GM12872 (cell line): Measurements from ENCODE around the gene FILIP1.

ENCODE experiments used
- CTCF ChIP-seq: IDR thresholded peaks from 3 replicates; pipeline ENCODE4 v1.5.1; 2011; ENCODE audit warnings: low read depth, mild to moderate bottlenecking, low read length, moderate library complexity; ENCODE audit not compliant: insufficient read depth

Gene FILIP1

DNA sequence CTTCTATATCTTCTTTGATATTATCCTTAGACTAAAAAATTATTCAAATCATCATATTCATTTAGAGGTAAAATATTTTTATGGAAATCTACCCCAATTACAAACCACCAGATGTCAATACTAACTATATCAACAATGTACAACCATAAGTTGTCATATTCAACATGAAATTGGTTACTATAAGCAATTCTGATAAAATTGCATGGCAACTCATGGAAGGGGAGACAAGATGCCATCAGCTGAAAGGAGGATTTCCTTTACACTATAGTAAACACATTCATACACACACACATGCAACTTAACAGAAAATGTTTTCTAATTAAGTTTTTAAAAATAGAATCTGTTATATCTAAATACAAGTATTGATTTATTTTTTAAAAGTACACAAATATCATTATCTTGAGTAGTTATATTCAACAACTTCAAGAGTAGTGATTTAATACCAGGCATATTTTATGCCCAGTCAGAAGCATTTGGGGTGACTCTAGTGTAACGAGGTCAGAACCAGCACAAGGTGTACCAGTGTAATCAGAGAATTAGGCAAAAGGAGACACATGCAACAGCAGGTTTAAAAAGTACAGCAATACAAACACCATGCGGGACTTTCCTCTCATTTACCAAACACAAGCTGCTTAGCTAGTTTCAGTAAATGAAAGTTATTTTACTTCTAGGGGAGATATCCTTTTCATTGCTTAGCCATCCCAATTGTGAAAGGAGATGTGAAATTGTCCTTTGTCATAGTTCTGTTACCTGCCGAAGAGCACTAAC is 1.0 kb downstream of the FILIP1 start:
- no peak for TF ChIP-seq CTCF

GRCh38 chr6:75491291-75491690 is 2.3 kb downstream of the FILIP1 start:
- no peak for TF ChIP-seq CTCF

DNA sequence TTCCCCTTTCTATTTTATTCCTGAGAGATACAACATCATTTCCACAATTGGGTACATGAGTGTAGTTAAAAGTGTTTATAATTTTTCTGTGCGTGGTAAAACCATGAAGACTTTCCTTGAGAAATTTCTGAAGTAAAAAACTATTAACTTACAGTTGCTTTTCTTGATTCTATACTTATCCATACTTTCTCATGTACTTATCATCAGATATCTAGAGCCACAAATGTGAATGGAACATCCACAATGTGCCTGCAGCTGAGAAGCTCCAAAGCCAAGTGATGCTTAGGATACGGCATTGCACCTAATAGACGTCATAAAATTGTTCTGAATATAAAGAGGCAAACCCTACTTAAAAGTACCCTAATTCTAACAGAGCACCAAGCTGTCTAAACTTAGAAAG is 2.9 kb downstream of the FILIP1 start:
- TF ChIP-seq CTCF = no peak

- no peak for TF ChIP-seq CTCF
Observed at GRCh38 chr6:75489025-75489424, 4.6 kb downstream of the FILIP1 start.

GRCh38 chr6:75488033-75488432 is 5.6 kb downstream of the FILIP1 start:
- TF ChIP-seq CTCF = no peak

GRCh38 chr6:75486850-75487518 is 6.6 kb downstream of the FILIP1 start:
- no peak for TF ChIP-seq CTCF

DNA sequence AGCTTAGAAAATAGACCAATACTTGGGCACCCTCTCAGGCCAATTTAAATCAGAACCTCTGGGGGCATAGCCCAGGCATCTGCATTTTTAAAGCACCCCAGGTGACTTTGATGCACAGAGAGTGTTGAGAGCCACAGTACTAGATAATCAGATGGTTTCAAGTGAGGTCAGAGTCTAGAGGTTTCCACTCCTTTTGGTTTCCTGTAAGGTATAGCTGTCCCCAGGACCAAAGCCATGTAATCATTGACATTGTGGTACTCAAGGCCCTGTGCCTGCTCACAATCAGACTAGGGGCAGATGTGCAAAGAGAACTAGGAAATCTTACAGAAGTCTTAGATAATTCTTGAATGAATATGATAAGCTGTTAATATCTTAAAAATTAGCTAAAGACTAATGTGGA is 9.1 kb downstream of the FILIP1 start:
- no peak for TF ChIP-seq CTCF
